SH-SY5Y (cell line): ENCODE measurements around the gene SLC2A8.

Experiments used
- GATA2 ChIP-seq: IDR thresholded peaks from 2 replicates; pipeline ENCODE4 v1.6.1; 2011; ENCODE audit warnings: mild to moderate bottlenecking, low read depth, low read length
- GATA3 ChIP-seq: IDR thresholded peaks from 2 replicates; pipeline ENCODE4 v1.6.1; 2011; ENCODE audit warnings: low read depth, mild to moderate bottlenecking, low read length, moderate library complexity

The SLC2A8 gene

DNA sequence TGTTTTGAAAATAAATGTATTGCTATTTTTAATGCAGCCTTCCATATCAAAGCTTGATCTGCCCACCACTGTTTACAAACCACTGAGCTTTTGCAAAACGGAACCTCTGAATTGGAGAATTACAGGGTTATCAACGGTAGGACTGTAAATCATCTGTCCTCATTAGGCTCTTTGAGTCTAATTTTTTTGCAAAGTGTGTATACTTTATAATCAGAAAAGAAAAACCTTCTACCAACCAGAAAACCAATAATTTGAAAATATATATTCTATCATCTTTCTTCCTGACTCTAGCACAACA, 6.8 kb upstream of the SLC2A8 start:
- TF ChIP-seq GATA2 (no peak), GATA3 (no peak)

DNA sequence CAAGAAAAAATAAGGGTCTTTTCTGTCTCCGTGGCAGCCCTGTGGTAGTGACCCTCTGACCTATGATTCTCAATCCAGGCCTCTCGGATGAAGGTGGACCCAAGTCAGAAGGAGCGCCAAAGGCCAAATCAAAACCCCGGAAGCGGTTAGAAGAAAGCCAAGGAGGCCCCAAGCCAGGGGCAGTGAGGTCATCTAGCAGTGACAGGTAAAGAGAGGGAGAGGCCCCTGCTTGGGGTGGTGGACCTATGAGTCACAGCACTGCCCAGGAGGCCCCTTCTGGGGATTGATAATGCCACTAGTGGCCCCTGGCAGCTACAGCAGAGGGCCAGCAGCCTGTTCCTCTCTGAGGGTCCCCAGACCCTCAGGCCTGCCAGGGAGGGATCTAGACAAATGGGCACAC, 6.4 kb upstream of the SLC2A8 start:
- TF ChIP-seq GATA3 (no peak), GATA2 (no peak)

DNA sequence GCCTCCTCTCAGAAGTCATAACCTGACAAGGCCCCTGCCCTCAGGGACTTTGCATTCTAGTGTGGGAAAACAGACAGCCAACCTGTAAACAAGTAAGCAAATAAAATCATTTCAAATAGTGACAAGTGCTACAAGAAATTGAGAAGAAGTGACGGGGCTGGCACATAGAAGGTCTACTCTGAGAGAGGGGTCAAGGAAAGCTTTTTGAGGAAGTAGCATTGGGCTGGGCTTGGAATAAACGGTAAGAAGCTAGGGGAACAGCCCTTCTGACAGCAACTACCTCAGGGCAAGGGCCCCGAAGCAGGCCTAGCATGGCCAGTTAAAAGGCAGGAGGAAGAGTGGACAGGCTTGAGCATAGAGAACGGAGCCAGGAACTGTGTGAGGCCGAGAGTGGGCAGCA, 4.8 kb upstream of the SLC2A8 start:
- TF ChIP-seq GATA3 (no peak), GATA2 (no peak)

DNA sequence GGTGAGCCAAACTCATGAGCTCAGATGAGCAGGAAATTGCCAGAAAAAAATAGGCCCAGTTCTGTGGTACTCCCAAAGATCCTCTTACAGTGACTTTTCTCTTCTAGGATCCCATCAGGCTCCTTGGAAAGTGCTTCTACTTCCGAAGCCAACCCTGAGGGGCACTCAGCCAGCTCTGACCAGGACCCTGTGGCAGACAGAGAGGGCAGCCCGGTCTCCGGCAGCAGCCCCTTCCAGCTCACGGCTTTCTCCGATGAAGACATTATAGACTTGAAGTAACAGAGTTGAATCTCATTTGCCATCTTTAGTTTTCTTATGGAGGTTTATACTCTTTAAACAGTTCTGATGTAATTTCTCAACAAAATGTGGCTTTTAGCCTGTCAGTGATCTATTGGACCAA, 4.0 kb upstream of the SLC2A8 start:
- TF ChIP-seq GATA2 (no peak), GATA3 (no peak)

DNA sequence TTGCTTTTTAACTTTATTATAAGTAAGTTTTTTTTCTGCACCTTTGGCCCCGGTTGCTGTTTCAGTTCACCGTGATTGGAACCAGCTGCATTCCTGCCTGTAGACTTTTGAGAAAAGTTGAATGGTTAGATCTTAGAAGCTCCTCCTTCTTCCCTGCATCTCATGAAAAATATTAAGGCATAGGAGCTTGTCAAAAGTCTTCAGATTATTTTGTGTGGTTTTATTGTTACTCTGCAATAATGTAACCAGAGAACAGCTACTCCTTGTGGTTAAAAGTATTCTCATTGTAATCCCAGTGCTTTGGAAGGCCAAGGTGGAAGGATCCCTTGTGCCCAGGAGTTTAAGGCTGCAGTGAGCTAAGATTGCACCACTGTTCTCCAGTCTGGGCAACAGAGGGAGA, 3.3 kb upstream of the SLC2A8 start:
- TF ChIP-seq GATA3 (no peak), GATA2 (no peak)

DNA sequence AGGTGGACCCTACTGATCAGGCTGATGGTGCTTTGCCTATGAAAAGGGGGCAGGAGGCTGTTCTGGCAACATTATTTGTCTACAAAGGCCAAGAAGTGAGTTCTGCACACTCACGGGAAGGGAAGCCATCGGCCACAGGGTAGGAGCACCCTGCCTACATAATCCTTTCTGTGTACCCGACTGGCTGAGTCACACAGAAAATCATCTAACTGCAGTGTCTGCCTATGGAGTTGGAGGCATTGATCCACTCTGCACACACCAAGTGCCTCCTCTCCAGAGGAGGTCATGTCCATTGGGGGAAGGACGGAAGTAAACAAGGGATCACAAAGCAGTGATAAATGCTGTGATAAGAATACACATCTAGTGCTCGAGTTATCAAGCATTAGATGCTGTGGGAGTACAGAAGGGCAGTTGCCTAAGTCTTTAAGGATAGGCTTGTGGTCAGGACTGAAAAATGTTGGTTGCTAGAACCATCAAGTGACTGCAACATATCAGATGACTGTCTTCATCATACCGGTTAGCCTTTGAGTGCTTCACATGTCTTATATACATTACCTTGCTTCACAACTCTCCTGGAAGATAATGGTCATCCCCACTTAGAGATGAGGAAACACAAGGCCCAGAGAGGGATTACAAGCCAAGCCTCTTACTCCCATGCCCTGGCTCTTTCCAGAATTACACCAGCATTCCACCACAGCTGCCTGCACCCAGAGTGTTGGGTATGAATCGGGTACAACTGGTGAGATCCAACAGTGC, 1.3 kb upstream of the SLC2A8 start:
- TF ChIP-seq GATA3, result no peak
- no peak for TF ChIP-seq GATA2

DNA sequence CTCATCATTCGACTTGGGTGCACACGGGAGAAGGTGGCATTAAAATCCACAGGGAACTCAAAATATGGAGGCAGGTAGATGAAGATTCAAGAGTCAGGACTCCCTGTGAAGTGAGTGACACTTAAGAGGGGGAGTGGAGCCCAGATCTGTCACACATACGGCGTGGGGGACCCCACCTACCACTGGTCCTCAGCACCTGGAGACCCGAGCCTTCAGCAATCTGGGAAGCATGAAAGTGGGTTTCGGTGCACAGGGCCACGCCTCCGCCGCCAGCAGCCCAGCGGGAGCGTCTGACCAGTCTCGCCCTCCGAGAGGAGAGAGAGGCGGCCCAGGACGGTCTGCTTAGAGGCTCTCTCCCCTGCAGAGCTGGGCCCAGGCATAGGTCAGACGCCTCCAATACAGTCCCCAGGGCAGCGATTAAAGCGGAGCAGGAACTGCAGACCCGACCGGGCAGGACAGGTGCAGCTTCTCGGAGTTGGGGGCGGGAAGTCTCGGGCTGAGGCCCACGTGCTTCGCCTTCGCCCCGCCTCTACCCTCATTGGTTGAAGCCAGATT, 639 bp upstream of the SLC2A8 start:
- TF ChIP-seq GATA2 (no peak), GATA3 (no peak)

DNA sequence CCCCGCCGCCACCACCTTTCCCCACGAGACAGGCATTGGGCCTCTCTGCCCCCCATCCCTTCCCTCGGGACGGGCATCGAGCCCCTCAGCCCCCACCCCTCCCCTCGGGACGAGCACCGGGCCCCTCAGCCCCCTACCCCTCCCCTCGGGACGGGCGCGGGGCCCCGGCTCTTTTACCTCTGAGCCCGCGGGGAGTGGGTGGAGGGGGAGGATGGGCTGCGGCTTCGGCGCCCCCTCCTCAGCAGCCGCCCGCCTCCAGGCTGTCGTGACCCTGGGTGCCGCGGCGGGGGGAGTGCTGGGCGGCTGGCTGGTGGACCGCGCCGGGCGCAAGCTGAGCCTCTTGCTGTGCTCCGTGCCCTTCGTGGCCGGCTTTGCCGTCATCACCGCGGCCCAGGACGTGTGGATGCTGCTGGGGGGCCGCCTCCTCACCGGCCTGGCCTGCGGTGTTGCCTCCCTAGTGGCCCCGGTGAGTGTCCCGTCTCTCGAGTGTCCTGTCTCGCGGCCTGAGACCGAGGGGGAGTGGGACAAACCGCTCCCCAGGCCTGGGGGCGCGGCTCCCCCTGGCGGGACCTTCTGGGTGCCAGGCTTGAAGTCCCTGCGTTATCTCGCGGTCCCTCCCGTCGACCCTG, 791 bp downstream of the SLC2A8 start:
- TF ChIP-seq GATA3 (no peak), GATA2 (no peak)

DNA sequence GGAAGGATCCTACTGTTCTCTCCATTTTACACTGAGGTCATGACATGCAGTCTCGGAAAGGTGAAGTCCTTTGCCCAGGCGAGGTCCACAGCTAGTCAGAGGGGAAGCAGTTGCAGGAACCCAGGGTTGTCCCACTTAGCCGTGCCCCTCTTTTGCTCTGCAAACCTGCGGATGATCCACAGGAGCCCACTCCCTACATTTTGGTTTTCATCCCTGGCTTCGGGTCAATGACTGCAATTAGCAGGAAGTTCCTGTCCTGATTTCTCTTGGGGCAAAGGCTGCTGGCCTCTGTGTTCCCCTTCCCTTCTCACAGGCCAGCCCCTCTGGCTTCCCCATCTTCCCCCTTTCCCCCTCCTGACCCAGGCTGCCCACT, 1.3 kb downstream of the SLC2A8 start:
- TF ChIP-seq GATA2 (no peak), GATA3 (no peak)

DNA sequence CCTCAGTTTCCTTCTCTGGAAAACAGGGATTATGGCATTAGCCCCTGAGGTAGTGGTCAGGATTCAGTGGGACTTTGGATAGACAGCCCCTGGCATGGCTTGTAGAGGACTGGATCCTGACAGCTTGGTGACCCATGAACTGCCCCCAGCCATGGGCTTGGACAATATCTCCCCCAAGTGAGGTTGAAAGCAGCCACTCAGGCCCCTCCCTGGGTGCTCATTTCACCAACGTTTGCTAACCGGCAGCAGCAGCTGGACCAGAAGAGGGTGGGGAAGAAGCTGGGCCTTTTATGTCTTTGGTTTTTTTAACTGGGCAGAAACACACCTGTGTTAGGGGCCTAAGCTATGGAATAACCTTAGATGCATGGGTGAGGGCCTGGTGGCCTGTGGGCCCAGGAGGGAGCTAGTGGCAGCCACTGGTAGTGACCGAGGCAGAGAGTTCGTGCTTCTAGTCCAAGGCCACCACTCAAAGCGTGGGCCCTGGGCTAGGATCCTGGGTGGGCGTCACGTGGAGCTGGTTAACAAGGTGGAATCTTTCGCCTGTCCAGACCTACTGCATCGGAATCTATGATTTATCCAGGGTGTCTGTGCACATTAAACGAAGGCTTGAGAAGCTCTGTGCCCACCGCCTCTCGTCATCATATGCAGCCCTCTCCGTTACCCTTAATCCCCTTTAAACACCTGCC, 1.9 kb downstream of the SLC2A8 start:
- no peak for TF ChIP-seq GATA2

DNA sequence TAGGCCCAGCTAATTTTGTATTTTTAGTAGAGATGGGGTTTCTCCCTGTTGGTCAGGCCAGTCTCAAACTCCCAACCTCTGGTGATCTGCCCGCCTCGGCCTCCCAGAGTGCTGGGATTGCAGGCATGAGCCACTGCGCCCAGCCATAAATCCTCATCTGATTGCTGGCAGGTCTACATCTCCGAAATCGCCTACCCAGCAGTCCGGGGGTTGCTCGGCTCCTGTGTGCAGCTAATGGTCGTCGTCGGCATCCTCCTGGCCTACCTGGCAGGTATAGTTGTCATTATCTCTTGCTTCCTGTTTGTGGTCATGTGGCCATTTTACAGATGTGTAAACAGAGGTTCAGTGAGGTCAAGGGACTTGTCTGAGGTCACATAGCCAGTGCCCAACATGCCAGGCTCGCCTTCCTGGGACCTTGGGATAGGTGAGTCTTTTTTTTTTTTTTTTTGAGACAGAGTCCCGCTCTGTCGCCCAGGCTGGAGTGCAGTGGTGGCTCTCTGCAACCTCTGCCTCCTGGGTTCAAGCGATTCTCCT, 2.8 kb downstream of the SLC2A8 start:
- no peak for TF ChIP-seq GATA2
- TF ChIP-seq GATA3, result no peak

DNA sequence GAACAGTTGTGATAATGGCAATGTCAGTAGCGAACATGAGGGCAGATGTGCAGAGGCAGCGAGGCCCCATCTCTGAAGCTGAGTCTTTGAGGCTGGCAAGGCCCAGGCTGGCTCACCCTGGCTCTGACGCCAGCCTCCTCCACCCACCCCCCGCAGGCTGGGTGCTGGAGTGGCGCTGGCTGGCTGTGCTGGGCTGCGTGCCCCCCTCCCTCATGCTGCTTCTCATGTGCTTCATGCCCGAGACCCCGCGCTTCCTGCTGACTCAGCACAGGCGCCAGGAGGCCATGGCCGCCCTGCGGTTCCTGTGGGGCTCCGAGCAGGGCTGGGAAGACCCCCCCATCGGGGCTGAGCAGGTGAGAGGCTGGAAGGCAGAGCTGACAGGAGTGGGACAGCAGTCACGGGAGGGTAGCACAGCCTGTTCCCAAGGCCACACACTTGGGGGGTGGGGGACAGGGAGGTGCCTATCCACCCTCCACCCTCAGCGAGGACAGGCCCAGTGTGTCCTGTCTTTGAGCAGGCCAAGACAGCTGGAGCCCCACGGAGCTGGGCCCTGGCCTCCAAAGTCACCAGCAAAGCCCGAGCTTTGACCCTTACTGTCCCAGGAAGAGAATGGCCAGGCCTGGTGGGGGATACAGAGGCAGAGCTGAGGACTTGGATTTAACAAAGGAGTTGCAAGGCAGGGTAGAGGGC, 5.6 kb downstream of the SLC2A8 start:
- TF ChIP-seq GATA2 (no peak), GATA3 (no peak)

DNA sequence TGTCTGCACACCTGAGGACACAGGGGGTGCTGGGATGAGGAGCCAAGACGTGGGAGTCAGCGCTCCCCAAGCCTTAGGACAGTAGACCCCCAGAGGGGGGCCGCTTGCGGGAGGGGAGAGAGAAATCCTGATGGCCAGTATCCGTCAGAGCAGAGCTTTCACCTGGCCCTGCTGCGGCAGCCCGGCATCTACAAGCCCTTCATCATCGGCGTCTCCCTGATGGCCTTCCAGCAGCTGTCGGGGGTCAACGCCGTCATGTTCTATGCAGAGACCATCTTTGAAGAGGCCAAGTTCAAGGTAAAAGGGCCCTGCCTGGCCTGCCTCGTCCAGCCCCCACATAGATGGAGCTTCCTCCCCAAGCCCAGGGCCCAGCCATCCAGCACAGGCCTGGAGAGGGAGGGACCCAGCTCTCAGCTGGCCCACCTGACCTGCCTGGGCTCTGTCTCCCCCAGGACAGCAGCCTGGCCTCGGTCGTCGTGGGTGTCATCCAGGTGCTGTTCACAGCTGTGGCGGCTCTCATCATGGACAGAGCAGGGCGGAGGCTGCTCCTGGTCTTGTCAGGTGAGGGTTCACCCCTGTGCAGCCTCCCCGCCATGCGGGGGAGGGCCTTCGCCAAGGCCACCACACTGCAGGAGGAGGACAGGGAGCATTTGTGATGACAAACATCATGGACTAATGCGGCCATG, 6.7 kb downstream of the SLC2A8 start:
- TF ChIP-seq GATA2 (no peak), GATA3 (no peak)

DNA sequence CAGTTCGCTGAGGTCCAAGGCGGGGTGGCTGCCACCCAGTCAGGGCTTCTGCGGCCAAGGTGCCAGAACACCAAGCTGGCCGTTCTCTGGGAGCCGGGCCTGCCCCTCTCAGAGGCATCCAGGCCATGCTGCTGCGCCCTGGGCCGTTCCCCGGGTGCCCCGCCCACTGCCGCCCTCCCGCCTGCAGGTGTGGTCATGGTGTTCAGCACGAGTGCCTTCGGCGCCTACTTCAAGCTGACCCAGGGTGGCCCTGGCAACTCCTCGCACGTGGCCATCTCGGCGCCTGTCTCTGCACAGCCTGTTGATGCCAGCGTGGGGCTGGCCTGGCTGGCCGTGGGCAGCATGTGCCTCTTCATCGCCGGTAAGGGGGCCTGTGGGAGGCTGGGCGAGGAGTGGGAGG, 7.7 kb downstream of the SLC2A8 start:
- TF ChIP-seq GATA2 (no peak), GATA3 (no peak)
